Prostate gland (tissue), 2 donors: ENCODE data around the gene CMTR2. TPM values are rescaled to one million over a fixed set of nuclear protein-coding genes. Genes with fewer than 3 reads are reported as not detected.

Experiments
- DNase-seq: peaks from one replicate; pipeline ENCODE4 v3.0.0-alpha.2; 2019; ENCODE audit warnings: low spot score
- H3K27ac ChIP-seq, 2 donors: fragments of 200-600 bp; sonication (generic); 2 replicates each; pipeline ENCODE4 v1.5.1; 2017 to 2019
- H3K27me3 ChIP-seq: fragments of 200-600 bp; sonication (generic); replicated peaks from 2 replicates; pipeline ENCODE4 v1.5.1; 2019; ENCODE audit not compliant: insufficient read depth
- H3K36me3 ChIP-seq, 2 donors: fragments of 200-600 bp; sonication (generic); 1 replicate in 1 of 2; 2 replicates in 1 of 2; pipeline versions ENCODE4 v1.5.1 to v1.8.1; 2017 to 2019
- H3K4me1 ChIP-seq: fragments of 200-600 bp; sonication (generic); replicated peaks from 2 replicates; pipeline ENCODE4 v1.5.1; 2019
- H3K4me3 ChIP-seq, 2 donors: fragments of 200-600 bp; sonication (generic); 2 replicates each; pipeline ENCODE4 v1.5.1; 2017 to 2019
- H3K9me3 ChIP-seq: fragments of 200-600 bp; sonication (generic); 2 replicates; pipeline ENCODE4 v1.5.1; 2017
- POLR2A ChIP-seq: fragments of 450-650 bp; IDR thresholded peaks from one replicate; pipeline ENCODE4 v1.6.1; 2016; ENCODE audit warnings: antibody characterized with exemption, mild to moderate bottlenecking
- POLR2AphosphoS5 ChIP-seq: sonication (generic); formaldehyde crosslinking; IDR thresholded peaks from one replicate; pipeline ENCODE4 v1.6.1; 2017; ENCODE audit warnings: antibody characterized with exemption
- WGBS: methylation state at CpG from one replicate; pipeline ENCODE4 v1.1.5; 2018; 5-methylcytosine and 5-hydroxymethylcytosine counted together
- intact Hi-C: fragments of 100-400 bp; cut with DNase I; formaldehyde crosslinking; loops from one replicate; pipeline ENCODE4 v1.14.2; 2022
- total RNA-seq, 2 donors: library from RNA; depleted of rRNA; stranded (reverse); fragments of >200 nt; gene quantifications; one replicate each; pipeline ENCODE4 v1.1.0, GENCODE V29; 2016
- TF ChIP-seq, protein P1 (sequence below), 4 experiments: fragments of 200-600 bp in 2 of 4; fragments of 450-650 bp in 2 of 4; sonication (generic) in 2 of 4; IDR thresholded peaks; 1 replicate in 3 of 4; 2 replicates in 1 of 4; pipeline ENCODE4 v1.5.1; 2016 to 2019; ENCODE audit warnings: antibody characterized with exemption in 4 of 4, mild to moderate bottlenecking in 2 of 4, moderate library complexity in 2 of 4

CMTR2 gene
- total RNA-seq, 2 donors from 2014 or later: 16.6 to 26.2 TPM

DNA sequence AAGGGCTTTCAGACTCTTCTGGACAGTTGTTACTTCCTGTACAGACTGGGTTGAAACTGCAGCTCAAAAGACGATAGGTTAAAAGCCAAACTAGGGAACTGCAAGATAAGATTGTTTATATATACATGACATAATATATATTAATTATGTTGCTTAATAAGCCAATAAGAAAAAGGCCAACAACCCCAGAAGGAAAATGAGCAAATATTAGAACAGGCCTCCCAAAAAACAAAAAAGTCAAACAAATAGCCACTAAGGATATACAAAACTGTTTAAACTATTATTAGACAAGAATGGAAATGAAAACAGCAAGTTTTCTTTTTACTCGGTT lies 495 bp upstream of the CMTR2 start:
- no peak for TF ChIP-seq POLR2AphosphoS5
- no peak for TF ChIP-seq POLR2A
- TF ChIP-seq, protein P1, sequence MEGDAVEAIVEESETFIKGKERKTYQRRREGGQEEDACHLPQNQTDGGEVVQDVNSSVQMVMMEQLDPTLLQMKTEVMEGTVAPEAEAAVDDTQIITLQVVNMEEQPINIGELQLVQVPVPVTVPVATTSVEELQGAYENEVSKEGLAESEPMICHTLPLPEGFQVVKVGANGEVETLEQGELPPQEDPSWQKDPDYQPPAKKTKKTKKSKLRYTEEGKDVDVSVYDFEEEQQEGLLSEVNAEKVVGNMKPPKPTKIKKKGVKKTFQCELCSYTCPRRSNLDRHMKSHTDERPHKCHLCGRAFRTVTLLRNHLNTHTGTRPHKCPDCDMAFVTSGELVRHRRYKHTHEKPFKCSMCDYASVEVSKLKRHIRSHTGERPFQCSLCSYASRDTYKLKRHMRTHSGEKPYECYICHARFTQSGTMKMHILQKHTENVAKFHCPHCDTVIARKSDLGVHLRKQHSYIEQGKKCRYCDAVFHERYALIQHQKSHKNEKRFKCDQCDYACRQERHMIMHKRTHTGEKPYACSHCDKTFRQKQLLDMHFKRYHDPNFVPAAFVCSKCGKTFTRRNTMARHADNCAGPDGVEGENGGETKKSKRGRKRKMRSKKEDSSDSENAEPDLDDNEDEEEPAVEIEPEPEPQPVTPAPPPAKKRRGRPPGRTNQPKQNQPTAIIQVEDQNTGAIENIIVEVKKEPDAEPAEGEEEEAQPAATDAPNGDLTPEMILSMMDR (IDR thresholded peaks at IDR 0.05): no peak

DNA sequence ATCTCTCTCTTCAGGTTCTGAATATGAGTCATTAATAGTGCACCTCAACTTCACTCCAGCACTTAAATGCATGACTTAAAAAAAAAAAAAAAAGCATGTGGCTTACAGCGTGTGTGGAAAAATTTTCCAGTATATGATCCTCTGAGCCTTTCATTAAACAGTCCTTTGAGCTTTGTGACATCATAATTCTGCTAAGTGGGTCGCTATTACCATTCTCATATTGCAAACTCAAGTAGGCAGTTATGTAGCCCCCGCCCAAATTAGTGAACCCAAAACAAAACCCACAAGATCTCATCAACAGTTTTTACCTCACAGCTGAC lies 672 bp downstream of the CMTR2 start:
- 4% methylated on average over 3 of the region's 3 CpGs for WGBS
- peak overlapping the region; percentile 90 to 91 for H3K27ac ChIP-seq
- H3K4me1 ChIP-seq: no peaks in the 10 kb centered on the region
- TF ChIP-seq POLR2A: no peak
- TF ChIP-seq POLR2AphosphoS5: no peak
- TF ChIP-seq, protein P1 (IDR thresholded peaks at IDR 0.05): no peak
- no peaks in the 10 kb centered on the region for H3K36me3 ChIP-seq
- H3K4me3 ChIP-seq: peak overlapping the region; percentile 73 to 80
- no peak for DNase-seq
- H3K9me3 ChIP-seq: no peaks in the 10 kb centered on the region
- no peaks in the 10 kb centered on the region for H3K27me3 ChIP-seq
- intact Hi-C loops: no loop called here

More for the DNA sequence above, 495 bp upstream of the CMTR2 start:
- Histone ChIP-seq H3K36me3 (no peaks in the 10 kb centered on the region), H3K4me3 (peak overlapping the region; percentile 73 to 80), H3K4me1 (no peaks in the 10 kb centered on the region), H3K27ac (peak overlapping the region; percentile 90 to 91), H3K27me3 (no peaks in the 10 kb centered on the region), H3K9me3 (no peaks in the 10 kb centered on the region)
- WGBS: 9% methylated on average over 2 of the region's 2 CpGs
- intact Hi-C loops: no loop called here
- DNase-seq: no peak

DNA sequence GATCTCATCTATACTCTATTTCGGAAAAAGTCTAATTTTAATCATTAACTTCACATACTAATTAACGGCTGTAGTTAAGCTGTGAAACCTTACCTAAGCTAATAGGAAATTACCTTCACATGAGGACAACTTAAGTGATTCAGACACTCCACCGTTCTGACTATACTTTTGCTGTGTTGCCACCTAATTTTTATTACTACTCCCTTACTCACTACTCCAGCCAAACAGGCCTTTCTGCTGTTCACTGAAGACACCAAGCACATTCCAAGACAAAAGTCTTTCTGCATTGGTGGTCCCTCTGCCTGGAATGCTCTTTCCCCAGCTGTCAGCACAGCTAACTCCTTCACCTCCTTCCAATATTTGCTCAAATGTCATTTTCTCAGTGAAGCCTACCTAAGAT lies 1.3 kb downstream of the CMTR2 start:
- WGBS: 71% methylated on average over 3 of the region's 3 CpGs

DNA sequence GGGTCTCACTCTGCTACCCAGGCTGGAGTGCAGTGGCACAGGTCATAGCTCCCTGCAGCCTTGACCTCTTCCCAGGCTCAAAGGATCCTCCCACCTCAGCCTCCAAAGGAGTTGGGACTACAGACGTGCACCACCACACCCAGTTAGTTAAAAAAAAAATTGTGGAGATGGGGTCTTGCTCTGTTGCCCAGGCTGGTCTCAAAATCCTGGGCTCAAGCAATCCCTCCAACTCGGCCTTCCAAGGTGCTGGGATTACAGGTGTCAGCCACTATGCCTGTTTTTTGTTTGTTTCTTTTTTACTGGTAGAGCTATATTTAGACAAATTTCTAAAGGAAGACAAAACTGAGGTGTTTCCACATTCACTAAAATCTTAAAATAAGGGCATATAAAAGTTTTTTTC lies 1.7 kb downstream of the CMTR2 start:
- no peaks in the 10 kb centered on the region for H3K9me3 ChIP-seq
- no peaks in the 10 kb centered on the region for H3K36me3 ChIP-seq
- H3K4me3 ChIP-seq: no peak overlapping the region
- 93% methylated on average over 2 of the region's 2 CpGs for WGBS
- TF ChIP-seq POLR2AphosphoS5: no peak
- TF ChIP-seq, protein P1 (IDR thresholded peaks at IDR 0.05): no peak
- no peak for TF ChIP-seq POLR2A
- no peak overlapping the region for H3K27ac ChIP-seq
- DNase-seq: no peak
- no peaks in the 10 kb centered on the region for H3K4me1 ChIP-seq
- H3K27me3 ChIP-seq: no peaks in the 10 kb centered on the region
- intact Hi-C loops: no loop called here

More for the DNA sequence above, 1.3 kb downstream of the CMTR2 start:
- no peaks in the 10 kb centered on the region for H3K4me1 ChIP-seq
- H3K4me3 ChIP-seq: peak overlapping the region in 1 of 2 donors; percentile 80
- H3K27ac ChIP-seq: peak overlapping the region in 1 of 2 donors; percentile 91
- TF ChIP-seq, protein P1 (IDR thresholded peaks at IDR 0.05): no peak
- TF ChIP-seq POLR2A: no peak
- TF ChIP-seq POLR2AphosphoS5: no peak
- H3K9me3 ChIP-seq: no peaks in the 10 kb centered on the region
- H3K27me3 ChIP-seq: no peaks in the 10 kb centered on the region
- no peak for DNase-seq
- intact Hi-C loops: no loop called here
- no peaks in the 10 kb centered on the region for H3K36me3 ChIP-seq

DNA sequence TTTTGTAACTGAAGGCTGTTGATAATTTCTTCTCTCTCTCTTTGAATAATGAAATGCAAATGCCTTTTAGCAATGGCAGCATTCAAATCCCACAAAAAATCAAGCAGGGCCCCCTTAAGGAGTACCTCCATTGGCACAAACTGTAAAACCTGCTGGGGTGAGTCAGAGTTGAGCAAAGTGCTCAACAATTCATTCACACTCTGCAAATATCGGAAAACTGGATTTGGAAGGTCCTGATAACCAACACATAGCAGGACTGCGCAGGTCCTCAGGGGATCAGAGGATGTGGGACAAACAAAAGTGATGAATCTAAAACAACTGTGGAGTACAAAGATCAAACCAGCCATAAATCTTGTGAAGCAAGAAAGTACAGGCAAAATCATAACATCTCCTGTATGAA lies 5.6 kb downstream of the CMTR2 start:
- Histone ChIP-seq H3K36me3 (no peaks in the 10 kb centered on the region), H3K9me3 (no peaks in the 10 kb centered on the region), H3K27me3 (no peaks in the 10 kb centered on the region), H3K4me1 (no peaks in the 10 kb centered on the region), H3K27ac (no peak overlapping the region), H3K4me3 (no peak overlapping the region)
- TF ChIP-seq, protein P1 (IDR thresholded peaks at IDR 0.05): no peak
- TF ChIP-seq POLR2A (no peak), POLR2AphosphoS5 (no peak)
- DNase-seq: no peak
- 96% methylated on average over 2 of the region's 2 CpGs for WGBS
- intact Hi-C loops: no loop called here
